GM21528 (cell line): Measurements from ENCODE around the gene PHF19.

ENCODE experiments used
- ATAC-seq: cut with Tn5 transposase; IDR thresholded peaks from one replicate; pipeline ENCODE4 v1.9.1; 2021; ENCODE audit warnings: mild to moderate bottlenecking, moderate library complexity; ENCODE audit not compliant: unreplicated experiment, low FRiP score

PHF19 gene

DNA sequence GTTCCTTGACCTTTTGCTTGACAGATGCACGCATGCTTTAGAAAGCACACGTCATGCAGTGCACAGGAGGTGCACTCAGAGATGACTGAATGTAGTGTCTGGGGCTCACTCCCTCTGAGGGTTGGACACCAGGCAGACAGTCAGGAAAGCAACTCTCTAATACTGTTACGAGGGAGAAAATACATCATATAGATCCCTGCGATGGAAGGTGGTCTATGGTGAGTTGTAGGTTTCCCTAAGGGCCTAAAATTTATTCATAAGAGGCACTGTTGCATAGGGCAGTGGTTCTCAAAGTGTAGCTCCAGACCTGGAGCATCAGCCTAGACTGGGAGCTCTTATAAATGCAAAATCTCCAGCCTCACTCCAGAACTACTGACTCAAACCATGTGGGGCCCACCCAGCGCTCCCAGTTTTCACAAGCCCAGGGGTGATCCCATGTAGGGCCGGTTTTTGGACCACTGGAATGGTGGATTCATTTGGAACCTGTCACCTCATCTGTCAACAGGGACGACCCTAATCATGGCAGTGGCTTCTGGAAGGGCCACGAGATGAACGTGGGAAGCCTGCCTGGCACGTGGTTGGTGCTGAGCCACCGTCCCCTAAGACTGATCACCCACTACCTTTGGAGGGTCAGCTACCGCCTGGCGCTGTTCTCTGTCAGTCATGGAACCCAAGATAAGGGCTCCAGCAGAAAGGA lies 16.8 kb upstream of the PHF19 start:
- no peak for ATAC-seq

GRCh38 chr9:120892748-120893610 lies 16.0 kb upstream of the PHF19 start:
- ATAC-seq, result peak; percentile 78

GRCh38 chr9:120891884-120892747 lies 15.1 kb upstream of the PHF19 start:
- peak; percentile 31 for ATAC-seq

DNA sequence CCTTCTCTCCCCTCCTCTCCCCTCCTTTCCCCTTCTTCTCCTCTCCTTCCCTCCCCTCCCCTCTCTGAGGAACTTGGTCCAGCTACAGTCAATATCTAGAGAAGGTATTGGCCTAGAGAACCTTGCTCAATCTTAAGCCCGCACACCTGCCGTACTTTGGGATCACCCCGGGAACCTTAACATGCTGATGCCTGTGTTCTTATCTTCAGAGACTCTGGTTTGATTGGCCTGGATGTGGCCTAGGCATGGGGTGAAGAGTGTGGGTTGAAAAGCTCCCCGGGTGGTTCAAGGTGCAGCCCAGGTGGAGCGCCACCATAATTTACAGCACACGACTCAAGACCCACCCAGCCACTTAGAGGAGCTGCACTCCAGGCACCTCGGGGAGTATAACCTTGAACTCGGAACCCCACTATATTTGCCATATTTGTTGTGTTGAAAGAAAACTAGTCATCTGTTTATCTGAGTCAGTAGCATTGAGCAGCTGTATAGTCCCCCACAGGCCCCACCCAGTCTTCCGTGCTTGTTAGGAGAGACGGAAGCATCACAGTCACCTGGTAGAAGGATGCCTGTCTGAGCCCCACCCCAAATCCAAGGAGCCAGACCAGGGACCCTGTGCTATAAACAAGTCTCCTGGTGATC lies 14.4 kb upstream of the PHF19 start:
- ATAC-seq, result no peak

DNA sequence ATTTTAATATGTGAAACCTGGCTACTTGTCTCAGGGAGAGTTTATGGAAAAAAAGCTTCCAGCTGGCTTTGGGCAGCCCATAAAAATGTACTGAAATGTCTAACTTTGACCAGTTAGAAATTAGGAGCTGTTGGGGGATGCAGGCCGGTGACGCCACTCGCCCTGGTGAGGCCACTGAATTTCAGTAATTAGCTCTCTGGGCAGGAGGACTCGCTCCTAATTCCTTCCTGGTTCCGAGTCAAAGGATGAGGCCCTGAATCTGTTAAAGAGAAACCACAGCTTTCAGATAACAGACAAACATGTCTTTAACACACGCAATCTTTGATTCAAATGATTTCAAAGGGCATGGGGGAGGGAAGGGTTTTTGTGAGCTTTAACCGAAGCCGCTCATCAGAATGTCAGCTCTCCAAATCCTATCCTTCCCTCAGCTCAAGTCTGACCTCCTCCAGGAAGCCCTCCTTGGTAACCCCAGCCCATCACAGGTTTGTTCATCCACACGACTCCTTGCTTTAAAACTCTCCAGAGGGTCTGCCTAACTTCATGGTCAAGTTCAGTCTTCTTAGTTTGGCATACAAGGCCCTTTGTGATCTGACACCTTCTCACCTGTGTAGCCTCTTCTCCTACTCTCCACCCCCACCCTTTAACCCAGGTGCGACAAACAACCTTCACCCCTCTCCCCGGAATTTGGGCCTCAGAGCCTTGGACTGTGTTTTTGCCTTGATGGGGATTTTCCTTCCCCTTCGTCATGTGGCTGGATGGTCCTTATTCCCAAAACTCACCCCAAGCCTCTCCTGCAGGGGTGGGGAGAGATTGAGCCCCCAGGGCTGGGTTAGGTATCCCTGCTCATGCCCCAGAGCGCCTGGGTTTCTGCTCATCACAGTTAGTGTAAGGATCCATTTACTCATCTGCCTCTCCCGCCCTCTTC lies 13.6 kb upstream of the PHF19 start:
- no peak for ATAC-seq

DNA sequence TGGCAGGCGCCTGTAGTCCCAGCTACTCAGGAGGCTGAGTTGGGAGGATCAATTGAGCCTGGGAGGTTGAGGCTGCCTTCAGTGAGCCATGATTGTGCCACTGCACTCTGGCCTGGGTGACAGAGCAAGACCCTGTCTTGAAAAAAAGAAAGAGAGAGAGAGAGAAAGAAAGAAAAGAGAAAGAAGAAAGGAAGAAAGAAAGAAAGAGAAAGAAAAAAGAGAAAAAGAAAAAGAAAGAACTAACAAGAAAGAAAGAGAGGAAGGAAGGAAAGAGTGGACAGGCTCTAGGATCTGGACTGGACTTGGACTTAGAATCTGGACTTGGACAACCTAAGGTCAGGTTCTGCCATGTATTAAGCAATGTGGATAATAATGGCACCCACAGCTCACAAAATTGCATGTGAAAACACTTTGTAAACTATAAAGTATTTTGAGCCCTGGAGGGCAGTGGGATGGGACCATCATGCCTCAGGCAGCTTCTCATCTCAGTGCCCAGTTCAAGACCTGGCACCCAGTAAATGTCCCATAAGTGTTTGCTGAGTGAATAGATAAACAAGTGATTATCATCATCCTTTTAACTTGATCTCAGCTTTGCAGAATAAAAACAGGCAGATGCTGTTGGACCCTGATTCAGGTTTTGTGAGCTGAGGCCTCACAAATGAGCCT lies 12.8 kb upstream of the PHF19 start:
- ATAC-seq, result no peak

DNA sequence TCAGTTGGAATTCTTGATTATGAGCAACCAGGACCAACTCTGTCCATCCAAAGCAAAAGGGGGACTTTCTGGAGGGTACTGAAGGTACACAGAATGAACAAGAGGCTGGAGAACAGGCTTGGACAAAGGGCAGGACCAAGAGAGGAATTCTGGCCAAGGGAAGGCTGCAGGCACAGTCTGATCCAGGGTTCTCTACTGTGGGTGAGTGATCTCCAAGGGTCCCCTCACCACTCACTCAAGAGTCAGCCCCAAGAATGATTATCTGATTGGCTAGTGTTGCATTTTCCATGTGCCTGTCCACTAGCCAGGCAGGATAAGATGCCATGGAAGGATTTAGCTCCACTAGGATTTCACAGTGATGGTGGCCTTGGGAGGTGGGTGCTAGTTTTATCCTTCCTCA lies 11.6 kb upstream of the PHF19 start:
- no peak for ATAC-seq

DNA sequence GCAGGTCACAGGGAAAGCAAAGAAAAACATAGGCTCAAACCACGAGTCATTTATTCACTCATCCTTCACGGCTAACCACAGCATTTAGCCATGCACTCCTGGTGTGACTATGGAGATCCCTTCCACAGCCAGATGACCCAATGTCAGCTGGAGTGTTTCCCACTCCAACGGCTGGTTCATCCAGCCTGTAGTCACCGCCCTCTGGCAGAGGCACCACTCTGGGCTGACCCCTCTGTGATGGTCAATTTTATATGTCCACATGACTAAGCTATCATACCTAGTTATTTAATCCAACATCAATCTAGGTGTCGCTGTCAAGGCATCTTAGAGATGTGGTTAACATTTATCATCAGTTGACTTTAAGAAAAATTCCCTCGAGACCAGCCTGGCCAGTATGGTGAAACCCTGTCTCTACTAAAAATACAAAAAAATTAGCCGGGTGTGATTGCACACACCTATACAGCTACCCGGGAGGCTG lies 9.5 kb upstream of the PHF19 start:
- no peak for ATAC-seq

GRCh38 chr9:120885958-120886357 lies 9.0 kb upstream of the PHF19 start:
- ATAC-seq, result no peak

GRCh38 chr9:120885457-120885856 lies 8.5 kb upstream of the PHF19 start:
- ATAC-seq, result no peak

DNA sequence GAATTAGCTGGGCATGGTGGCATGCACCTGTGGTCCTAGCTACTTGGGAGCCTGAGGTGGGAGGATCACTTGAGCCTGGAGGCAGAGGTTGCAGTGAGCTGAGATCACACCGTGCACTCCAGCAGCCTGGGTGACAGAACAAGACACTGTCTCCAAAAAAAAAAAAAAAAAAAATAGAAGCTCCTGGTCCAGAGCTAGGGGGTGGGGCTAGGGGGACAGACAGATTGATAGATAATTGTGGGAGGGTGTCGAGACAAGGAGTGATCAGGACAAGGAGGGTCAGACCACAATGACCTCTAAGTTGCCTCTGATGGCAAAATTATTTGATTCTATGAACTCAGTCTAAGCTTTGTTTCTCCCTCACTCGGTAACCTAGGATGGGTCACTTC lies 6.6 kb upstream of the PHF19 start:
- ATAC-seq, result no peak

DNA sequence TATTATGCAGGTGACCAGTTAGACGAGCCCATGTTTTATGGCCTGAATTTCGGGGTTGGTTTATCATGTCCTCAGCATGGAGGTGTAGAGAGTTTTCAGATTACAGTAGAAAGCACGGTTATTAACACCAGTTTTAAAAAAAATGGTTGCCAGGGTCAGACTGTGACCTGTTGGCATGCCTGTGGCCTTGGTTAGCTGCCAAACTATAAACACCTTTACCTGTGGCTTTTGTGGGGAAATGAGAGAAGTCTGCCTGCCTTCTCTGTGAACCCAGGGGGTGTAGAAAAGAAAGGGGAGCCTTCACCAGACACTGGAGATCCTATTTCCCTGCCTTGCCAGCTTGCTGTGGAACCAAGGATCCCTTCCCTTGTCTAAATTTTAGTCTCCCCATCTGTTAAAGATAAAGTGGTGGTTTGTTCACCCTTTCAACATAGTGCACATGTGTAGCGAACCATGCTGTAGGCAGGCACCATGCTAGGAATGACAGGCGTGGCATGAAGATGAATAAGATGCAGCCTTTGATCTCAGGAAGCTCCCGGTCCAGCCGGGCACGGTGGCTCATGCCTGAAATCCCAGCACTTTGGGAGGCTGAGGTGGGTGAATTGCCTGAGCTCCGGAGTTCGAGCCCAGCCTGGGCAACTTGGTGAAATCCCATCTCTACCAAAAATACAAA lies 6.1 kb upstream of the PHF19 start:
- ATAC-seq, result no peak

- ATAC-seq, result no peak
Observed at GRCh38 chr9:120879446-120879845, 2.5 kb upstream of the PHF19 start.

- no peak for ATAC-seq
Observed at GRCh38 chr9:120878188-120879130, 1.5 kb upstream of the PHF19 start.

- ATAC-seq, result peak; percentile 47
Observed at GRCh38 chr9:120877276-120878034, 467 bp upstream of the PHF19 start.
